Midbrain (tissue), 1 donor: ENCODE measurements around the gene EDNRA.

Experiments
- DNase-seq: peaks from one replicate; lab custom pipeline; 2025; lab: John Stamatoyannopoulos, UW

EDNRA gene

DNA sequence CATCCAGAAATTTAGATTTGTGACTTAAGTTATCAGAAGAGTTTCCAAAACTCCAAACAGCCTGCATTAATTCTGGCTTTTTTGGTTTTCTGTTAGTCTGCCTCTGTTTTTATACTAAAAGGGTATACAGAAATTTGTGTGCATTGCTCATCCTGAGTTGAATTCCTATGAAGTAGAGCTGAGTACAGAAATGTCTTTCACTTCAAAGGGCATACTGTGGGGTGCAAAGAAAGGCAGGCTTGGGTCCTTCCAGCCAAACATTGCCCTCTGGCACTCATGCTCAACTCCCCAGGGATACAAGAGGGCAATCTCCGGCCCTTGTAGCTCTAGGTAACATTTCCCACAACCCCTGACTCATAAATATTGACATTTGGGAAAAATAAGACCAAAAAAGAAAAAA lies 108.7 kb downstream of the EDNRA start:
- no peak for DNase-seq

DNA sequence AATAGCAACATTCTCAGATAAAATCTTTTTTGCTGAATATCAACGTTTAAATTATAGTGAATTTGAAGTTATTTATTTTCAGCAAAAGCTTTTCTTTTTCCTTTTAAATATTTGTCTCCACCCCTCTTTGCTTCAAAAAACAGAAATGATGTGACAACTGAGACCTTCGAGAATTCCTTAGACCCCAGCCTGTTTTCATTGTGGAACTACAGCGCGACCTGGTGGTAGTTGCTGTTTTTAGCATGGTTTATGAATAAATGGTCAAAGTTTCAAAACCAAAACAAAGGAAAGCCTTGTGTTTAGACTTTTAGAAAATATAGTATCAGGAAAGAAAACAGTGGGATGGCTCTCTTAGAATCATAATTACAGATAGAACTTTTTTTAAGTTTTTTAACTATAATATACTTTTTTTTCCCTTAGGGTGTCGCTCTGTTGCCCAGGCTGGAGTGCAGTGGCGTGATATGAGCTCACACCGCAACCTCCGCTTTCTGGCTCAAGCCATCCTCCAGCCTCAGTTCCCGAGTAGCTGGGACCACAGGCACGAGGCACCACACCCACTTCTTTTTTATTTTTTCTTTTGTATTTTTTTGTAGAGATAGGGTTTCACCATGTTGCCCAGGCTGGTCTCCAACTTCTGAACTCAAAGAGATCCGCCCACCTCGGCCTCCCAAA lies 109.5 kb downstream of the EDNRA start:
- DNase-seq: peak; percentile 77

DNA sequence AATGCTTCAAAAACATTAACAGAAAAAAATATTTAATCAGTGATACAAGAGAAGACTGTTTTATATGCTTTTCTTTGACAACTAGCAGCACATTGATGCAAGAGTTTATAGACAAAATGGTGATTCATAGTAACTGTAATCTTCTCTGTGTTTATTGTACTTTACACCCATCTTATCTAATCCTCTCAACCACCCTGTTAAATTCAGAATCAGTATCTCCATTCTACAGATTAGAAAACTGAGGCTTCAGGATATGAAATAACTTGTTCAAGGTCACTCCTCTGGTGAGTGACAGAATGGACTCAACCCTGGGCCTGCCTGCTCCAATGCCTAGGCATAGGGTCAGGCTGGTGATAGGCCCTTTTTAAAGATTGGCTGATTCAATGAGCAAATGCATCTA lies 110.2 kb downstream of the EDNRA start:
- DNase-seq: no peak

DNA sequence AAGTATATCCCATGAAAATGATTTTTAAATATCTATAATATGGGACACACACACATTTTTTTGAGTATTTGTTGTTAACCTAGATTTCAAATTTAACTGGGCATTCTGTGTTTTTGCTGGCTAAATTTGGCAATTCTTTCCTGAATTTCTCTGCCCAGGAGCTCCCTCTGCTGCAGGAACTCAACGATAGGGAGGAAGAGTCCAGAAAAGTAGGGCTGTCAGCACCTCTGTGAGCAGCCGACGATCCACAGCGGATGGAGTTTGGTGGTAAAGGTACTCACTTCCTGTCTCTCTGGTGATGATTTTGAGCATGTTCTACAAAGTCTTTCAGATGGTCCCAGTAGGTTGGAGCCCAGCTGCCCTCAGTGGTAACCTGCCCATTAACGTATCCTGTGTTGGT lies 113.2 kb downstream of the EDNRA start:
- DNase-seq: no peak
